Prostate gland (tissue), 2 donors: ENCODE data around the gene SMG6.
"Not testable (repeated sequence)": the region's sequence is repeated elsewhere in the genome, so short reads cannot be mapped to it uniquely, and the experiment has no call there.

Source experiments
- POLR2A ChIP-seq: fragments of 450-650 bp; IDR thresholded peaks from one replicate; pipeline ENCODE4 v1.6.1; 2016; ENCODE audit warnings: antibody characterized with exemption, mild to moderate bottlenecking
- POLR2AphosphoS5 ChIP-seq: sonication (generic); formaldehyde crosslinking; IDR thresholded peaks from one replicate; pipeline ENCODE4 v1.6.1; 2017; ENCODE audit warnings: antibody characterized with exemption
- TF ChIP-seq, protein P1 (sequence below), 4 experiments: fragments of 200-600 bp in 2 of 4; fragments of 450-650 bp in 2 of 4; sonication (generic) in 2 of 4; IDR thresholded peaks; 1 replicate in 3 of 4; 2 replicates in 1 of 4; pipeline ENCODE4 v1.5.1; 2016 to 2019; ENCODE audit warnings: antibody characterized with exemption in 4 of 4, mild to moderate bottlenecking in 2 of 4, moderate library complexity in 2 of 4

DNA sequence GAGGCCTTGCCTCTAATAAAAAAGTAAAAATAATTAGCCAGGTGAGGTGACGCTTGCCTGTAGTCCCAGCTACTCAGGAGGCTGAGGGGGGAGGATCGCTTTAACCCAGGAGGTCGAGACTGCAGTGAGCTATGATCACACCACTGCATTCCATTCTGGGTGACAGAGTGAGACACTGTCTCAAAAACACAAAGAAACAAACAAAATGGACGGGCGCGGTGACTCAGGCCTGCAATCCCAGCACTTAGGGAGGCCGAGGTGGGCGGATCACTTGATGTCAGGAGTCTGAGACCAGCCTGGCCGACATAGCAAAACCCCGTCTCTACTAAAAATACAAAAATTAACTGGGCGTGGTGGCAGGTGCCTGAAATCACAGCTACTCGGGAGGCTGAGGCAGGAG, 137.9 kb downstream of the SMG6 start:
- TF ChIP-seq, protein P1, sequence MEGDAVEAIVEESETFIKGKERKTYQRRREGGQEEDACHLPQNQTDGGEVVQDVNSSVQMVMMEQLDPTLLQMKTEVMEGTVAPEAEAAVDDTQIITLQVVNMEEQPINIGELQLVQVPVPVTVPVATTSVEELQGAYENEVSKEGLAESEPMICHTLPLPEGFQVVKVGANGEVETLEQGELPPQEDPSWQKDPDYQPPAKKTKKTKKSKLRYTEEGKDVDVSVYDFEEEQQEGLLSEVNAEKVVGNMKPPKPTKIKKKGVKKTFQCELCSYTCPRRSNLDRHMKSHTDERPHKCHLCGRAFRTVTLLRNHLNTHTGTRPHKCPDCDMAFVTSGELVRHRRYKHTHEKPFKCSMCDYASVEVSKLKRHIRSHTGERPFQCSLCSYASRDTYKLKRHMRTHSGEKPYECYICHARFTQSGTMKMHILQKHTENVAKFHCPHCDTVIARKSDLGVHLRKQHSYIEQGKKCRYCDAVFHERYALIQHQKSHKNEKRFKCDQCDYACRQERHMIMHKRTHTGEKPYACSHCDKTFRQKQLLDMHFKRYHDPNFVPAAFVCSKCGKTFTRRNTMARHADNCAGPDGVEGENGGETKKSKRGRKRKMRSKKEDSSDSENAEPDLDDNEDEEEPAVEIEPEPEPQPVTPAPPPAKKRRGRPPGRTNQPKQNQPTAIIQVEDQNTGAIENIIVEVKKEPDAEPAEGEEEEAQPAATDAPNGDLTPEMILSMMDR (IDR thresholded peaks at IDR 0.05), result not testable (repeated sequence)
- not testable (repeated sequence) for TF ChIP-seq POLR2AphosphoS5, POLR2A
